DMS153 treated with DMSO at 0.1 percent for 48 hours (cell line): ENCODE results near the gene PIAS1.
"Not testable (repeated sequence)": the region's sequence is repeated elsewhere in the genome, so short reads cannot be mapped to it uniquely, and the experiment has no call there.

Source experiments
- DNase-seq: peaks from one replicate; lab custom pipeline; 2025; ENCODE audit not compliant: unreplicated experiment; lab: John Stamatoyannopoulos, UW

Gene PIAS1

GRCh38 chr15:68053701-68054627, at the start of gene PIAS1:
Gene PIAS1 (plus strand): TSS chr15:68054315. CDS start chr15:68054327, 12 bp downstream.
- peak; percentile 69 for DNase-seq

- not testable (repeated sequence) for DNase-seq
Observed at GRCh38 chr15:68007642-68008041, 46.5 kb upstream of the PIAS1 start.

GRCh38 chr15:68010361-68011153, 43.6 kb upstream of the PIAS1 start:
- no peak for DNase-seq

- no peak for DNase-seq
Observed at GRCh38 chr15:68012911-68013310, 41.2 kb upstream of the PIAS1 start.

GRCh38 chr15:68014219-68014618, 39.9 kb upstream of the PIAS1 start:
- DNase-seq, result no peak

- DNase-seq, result no peak
Observed at GRCh38 chr15:68015244-68015643, 38.9 kb upstream of the PIAS1 start.

GRCh38 chr15:68017201-68017600, 36.9 kb upstream of the PIAS1 start:
- no peak for DNase-seq

- no peak for DNase-seq
Observed at GRCh38 chr15:68018797-68019444, 35.2 kb upstream of the PIAS1 start.

- no peak for DNase-seq
Observed at GRCh38 chr15:68019814-68020525, 34.1 kb upstream of the PIAS1 start.

- no peak for DNase-seq
Observed at GRCh38 chr15:68020685-68021084, 33.4 kb upstream of the PIAS1 start.

GRCh38 chr15:68022061-68022460, 32.1 kb upstream of the PIAS1 start:
- DNase-seq, result no peak

- no peak for DNase-seq
Observed at GRCh38 chr15:68023307-68024101, 30.6 kb upstream of the PIAS1 start.

GRCh38 chr15:68025835-68026424, 28.2 kb upstream of the PIAS1 start:
- no peak for DNase-seq

GRCh38 chr15:68027388-68027787, 26.7 kb upstream of the PIAS1 start:
- no peak for DNase-seq

- no peak for DNase-seq
Observed at GRCh38 chr15:68028137-68028887, 25.8 kb upstream of the PIAS1 start.

GRCh38 chr15:68028888-68029207, 25.3 kb upstream of the PIAS1 start:
- no peak for DNase-seq

GRCh38 chr15:68029959-68030358, 24.2 kb upstream of the PIAS1 start:
- DNase-seq, result no peak

- DNase-seq, result no peak
Observed at GRCh38 chr15:68031404-68031803, 22.7 kb upstream of the PIAS1 start.

- no peak for DNase-seq
Observed at GRCh38 chr15:68032672-68033071, 21.4 kb upstream of the PIAS1 start.
